ENCODE data around the gene ZBTB21.

ZBTB21 gene

DNA sequence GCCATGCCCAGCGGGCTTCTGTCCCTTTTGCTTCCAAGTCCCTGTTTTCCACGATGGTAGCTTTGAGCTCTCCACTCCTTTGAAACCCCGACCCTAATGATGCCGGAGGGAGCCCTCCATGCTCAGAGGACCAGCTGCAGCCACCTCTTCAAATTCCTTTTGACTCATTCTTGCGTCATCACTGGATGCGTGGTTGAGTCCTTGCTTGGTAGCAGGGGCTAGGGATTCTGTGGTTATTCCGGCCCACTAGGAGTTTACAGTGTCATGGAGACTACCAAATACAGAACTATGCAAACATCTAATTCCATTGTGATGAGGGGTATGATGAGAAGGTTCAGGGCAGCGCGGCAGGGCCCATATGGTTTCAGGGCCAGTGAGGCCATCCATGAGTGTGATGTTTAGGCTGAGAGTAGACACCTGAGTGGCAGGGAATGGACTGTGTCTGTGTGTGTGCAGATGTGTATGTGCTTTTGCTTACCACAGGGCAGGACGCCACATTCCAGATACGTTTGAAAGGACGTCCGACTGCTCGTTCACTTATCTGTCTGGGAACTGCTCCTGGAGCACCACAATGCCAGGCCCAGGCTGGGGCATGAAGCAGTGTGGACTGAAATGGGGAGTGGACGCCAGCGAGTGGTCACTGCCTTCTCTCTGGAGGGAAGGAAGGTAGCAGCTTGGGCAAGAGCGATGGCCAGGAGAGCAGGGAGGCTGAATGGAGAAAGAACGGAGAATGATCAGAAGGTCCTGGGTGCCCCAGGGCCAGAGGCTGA lies 30.4 kb upstream of the ZBTB21 start:
- TF ChIP-seq, protein P1, sequence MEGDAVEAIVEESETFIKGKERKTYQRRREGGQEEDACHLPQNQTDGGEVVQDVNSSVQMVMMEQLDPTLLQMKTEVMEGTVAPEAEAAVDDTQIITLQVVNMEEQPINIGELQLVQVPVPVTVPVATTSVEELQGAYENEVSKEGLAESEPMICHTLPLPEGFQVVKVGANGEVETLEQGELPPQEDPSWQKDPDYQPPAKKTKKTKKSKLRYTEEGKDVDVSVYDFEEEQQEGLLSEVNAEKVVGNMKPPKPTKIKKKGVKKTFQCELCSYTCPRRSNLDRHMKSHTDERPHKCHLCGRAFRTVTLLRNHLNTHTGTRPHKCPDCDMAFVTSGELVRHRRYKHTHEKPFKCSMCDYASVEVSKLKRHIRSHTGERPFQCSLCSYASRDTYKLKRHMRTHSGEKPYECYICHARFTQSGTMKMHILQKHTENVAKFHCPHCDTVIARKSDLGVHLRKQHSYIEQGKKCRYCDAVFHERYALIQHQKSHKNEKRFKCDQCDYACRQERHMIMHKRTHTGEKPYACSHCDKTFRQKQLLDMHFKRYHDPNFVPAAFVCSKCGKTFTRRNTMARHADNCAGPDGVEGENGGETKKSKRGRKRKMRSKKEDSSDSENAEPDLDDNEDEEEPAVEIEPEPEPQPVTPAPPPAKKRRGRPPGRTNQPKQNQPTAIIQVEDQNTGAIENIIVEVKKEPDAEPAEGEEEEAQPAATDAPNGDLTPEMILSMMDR (IDR thresholded peaks at IDR 0.05; ENCODE audit: insufficient read depth, missing control alignments): no peak
- FAIRE-seq (no peak), DNase-seq (ENCODE audit: insufficient read length, low spot score) (no peak)

- DNase-seq (ENCODE audit: insufficient read length, low spot score) (no peak), FAIRE-seq (no peak)
- TF ChIP-seq, protein P1 (IDR thresholded peaks at IDR 0.05; ENCODE audit: insufficient read depth, missing control alignments): no peak
These were observed 29.8 kb upstream of the ZBTB21 start for GRCh38 chr21:42039911-42040351.

- FAIRE-seq (no peak), DNase-seq (ENCODE audit: insufficient read length, low spot score) (no peak)
- TF ChIP-seq, protein P1 (IDR thresholded peaks at IDR 0.05; ENCODE audit: insufficient read depth, missing control alignments): no peak
These were observed 29.3 kb upstream of the ZBTB21 start for GRCh38 chr21:42039470-42039901.

DNA sequence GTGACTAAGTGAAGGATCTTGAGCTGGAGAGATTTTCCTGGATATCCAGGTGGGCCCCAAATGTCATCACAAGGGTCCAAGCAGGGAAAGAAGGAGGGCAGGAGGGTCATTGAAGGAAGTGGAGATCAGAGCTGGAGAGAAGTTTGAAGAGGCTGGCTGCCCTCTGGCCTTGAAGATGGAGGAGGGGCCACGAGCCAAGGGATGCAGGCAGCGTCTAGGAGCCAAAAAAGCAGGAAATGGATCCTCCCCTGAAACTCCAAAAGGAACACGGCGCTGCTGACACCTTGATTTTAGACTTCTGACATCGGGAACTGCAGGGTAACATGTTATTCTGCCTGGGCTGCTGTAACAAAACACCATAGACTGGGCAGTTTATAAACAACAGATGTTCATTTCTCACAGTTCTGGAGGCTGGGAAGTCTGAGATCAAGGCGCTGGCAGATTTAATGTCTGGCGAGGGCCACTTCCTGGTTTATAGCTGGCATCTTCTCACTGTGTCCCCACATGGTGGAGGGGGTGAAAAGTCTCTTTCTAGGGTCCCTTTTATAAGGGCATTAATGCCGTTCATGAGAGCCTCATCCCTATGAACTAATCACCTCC lies 28.8 kb upstream of the ZBTB21 start:
- TF ChIP-seq, protein P1 (IDR thresholded peaks at IDR 0.05; ENCODE audit: insufficient read depth, missing control alignments): no peak
- FAIRE-seq: no peak
- no peak for DNase-seq (ENCODE audit: insufficient read length, low spot score)

DNA sequence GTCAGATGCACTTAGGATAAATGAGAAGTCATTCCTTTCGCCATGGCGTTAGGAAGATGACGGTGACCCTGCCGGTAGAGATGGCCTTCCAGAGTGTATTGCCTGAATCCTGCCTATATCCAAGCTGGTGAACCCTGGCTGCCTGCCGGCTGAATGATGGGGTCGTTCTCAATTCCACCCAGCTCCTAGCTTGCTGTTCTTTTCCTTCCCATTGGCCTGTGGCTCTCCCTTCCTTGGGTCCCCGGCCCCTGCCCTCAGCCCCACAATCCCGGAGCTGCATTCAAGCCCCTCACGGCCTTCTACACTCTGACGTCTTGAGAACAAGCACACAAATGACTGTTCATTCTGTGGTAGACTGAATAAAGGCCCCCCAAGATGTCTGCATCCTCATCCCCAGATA lies 28.2 kb upstream of the ZBTB21 start:
- FAIRE-seq (no peak), DNase-seq (ENCODE audit: insufficient read length, low spot score) (no peak)
- TF ChIP-seq, protein P1 (IDR thresholded peaks at IDR 0.05; ENCODE audit: insufficient read depth, missing control alignments): no peak

DNA sequence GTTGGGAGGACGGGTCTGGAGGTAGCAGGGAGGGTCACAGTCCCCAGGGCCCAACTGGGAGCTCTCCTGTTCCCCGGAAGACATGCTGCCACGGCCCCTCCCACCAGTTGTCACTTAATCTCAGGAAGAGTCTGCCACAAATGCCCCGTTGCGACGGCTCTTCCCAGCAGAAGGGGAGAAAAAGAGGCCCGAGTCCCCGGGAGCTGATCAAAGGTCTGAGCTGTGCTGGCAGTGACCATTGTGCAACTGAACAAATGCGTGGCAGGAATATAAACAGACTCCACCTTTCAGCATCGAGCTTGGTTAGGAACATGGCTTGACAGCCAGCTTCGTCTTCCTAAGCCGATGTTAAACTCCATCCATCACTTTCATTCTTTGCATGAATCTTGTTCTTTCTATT lies 27.8 kb upstream of the ZBTB21 start:
- FAIRE-seq (no peak), DNase-seq (ENCODE audit: insufficient read length, low spot score) (no peak)
- TF ChIP-seq, protein P1 (IDR thresholded peaks at IDR 0.05; ENCODE audit: insufficient read depth, missing control alignments): no peak

DNA sequence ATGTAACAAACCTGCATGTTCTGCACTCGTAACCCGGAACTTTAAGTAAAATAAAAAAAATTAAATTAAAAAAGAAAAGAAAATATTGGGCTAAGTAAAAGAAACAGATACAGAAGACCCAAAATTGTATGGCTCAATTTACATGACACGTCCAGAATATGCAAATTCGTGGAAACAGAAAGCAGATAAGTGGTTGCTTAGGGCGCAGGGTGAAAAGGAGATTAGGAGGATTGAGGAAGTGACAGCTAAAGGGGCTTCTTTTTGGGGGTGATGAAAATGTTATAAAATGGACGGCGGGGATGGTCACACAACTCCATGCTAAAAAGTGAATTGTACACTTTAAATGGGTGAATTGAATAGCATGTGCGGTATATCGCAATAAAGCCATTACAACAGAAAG lies 27.4 kb upstream of the ZBTB21 start:
- no peak for DNase-seq (ENCODE audit: insufficient read length, low spot score)
- FAIRE-seq: no peak

More for the DNA sequence above, 27.4 kb upstream of the ZBTB21 start:
- TF ChIP-seq, protein P1 (IDR thresholded peaks at IDR 0.05; ENCODE audit: insufficient read depth, missing control alignments): no peak

Measured in D721Med (cell line).